Stimulated activated naive CD4-positive, alpha-beta T cell (primary cell): Measurements from ENCODE around the gene CTSW.
"Not testable (repeated sequence)": the region's sequence is repeated elsewhere in the genome, so short reads cannot be mapped to it uniquely, and the experiment has no call there.

ENCODE experiments used
- DNase-seq, 6 experiments: peaks; one replicate each; lab custom pipeline; 2025; lab: John Stamatoyannopoulos, UW

Gene CTSW, protein sequence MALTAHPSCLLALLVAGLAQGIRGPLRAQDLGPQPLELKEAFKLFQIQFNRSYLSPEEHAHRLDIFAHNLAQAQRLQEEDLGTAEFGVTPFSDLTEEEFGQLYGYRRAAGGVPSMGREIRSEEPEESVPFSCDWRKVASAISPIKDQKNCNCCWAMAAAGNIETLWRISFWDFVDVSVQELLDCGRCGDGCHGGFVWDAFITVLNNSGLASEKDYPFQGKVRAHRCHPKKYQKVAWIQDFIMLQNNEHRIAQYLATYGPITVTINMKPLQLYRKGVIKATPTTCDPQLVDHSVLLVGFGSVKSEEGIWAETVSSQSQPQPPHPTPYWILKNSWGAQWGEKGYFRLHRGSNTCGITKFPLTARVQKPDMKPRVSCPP

DNA sequence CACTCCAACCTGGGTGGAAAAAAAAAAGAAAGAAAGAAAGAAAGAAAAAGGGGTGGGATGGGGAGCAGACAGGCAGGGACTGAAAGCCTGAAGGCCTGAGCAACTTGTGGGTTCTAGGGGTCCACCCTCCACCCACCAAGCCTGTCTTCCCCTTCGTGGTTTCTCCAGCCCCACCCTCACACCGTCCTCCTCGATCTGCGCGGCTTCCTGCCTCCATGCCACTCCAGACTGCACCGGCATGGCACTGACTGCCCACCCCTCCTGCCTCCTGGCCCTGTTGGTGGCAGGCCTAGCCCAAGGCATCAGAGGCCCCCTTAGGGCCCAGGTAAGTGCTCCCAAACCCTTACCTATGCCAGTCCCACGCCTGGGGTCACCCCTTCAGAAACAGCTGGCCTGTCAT lies at the start of gene CTSW:
CTSW (plus strand) TSS at position 221 of the 400 bp plus-strand sequence; CDS start at position 239, 18 bp downstream.
- peak in 2 of 6 experiments; percentile 15 to 22 for DNase-seq

DNA sequence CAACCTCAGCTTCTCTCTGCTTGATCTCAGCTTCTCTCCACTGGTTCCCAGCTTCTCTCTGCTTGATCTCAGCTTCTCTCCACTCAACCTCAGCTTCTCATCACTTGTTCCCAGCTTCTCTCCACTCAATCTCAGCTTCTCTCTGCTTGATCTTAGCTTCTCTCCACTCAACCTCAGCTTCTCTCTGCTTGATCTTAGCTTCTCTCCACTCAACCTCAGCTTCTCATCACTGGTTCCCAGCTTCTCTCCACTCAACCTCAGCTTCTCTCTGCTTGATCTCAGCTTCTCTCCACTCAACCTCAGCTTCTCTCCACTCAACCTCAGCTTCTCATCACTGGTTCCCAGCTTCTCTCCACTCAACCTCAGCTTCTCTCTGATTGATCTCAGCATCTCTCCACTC lies 47.4 kb upstream of the CTSW start:
- not testable (repeated sequence) for DNase-seq

DNA sequence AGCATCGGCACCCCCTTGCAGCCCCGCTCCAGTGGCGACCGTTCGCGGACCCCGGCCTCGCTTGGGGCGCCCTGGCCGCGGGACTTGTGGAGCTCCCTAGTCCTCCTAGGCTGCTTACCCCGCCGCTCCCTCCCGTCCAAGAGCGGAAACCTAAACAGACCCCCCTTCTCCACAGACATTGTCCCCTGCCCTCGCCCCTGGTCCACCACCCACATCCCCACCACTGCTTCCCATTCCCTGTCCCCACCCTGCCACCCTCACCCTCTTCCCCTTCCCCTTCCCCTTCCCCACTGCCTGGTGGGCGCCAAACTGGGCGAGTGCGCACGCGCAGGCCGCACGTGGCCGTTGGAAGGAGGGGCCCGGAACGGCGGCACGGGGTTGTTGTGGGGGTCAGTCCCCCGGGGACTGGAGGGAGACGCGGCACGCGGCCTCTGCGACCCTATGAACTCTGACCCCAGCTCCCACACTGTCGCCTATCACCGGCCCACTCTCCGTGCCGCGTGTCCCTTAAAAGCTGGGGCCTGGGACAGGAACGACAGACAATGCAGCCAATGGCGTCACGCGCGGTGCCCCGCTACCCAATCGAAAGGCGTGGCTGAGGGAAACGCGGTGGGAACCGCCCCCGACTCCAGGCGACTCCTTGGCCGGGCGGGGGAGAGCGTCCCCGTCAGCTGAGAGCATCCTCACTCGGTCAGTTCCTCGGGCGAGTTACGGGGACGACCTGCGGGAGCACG lies 46.2 kb upstream of the CTSW start, which contains the start of gene SNX32:
SNX32 (plus strand) TSS at position 667 of the 734 bp plus-strand sequence. CDS start 103 bp downstream, outside the sequence.
- peak; percentile 86 to 93 (median 93) for DNase-seq

DNA sequence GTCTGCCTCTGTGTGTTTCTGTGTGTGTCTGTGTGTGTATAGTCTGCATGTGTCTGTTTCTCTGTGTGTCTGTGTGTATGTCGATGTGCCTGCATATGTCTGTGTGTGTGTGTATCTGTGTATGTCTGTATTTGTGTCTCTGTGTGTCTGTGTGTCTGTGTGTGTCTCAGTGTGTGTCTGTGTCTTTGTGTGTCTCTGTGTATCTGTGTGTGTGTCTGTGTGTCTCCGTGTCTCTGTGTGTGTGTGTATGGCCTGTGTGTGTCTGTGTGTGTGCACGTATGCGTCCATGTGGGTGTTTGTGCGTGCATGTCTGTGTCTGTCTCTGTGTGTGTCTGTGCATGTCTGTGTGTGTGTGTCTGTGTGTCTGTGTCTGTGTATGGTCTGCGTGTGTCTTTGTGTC lies 45.4 kb upstream of the CTSW start:
- DNase-seq, result no peak

- DNase-seq, result no peak
These were observed 37.5 kb upstream of the CTSW start for GRCh38 chr11:65842144-65842543.

GRCh38 chr11:65843811-65844210 lies 35.8 kb upstream of the CTSW start:
- DNase-seq, result no peak

- no peak for DNase-seq
These were observed 35.3 kb upstream of the CTSW start for GRCh38 chr11:65844231-65844872.

DNA sequence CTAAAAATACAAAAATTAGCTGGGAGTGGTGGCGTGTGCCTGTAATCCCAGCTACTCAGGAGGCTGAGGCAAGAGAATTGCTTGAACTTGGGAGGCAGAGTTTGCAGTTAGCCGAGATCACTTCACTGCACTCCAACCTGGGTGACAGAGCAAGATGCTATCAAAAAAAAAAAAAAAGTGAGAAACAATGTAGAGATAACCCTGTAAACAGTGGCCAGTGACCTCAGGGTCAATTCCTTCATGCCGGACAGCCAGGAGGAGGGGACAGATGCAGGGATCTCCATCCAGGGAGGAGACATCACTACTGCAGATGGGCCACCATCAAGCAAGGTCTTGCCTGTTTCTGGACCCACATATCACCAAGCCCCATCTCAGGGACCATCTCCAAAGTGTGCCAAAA lies 31.9 kb upstream of the CTSW start:
- no peak for DNase-seq

GRCh38 chr11:65848693-65849092 lies 30.9 kb upstream of the CTSW start:
- not testable (repeated sequence) for DNase-seq

DNA sequence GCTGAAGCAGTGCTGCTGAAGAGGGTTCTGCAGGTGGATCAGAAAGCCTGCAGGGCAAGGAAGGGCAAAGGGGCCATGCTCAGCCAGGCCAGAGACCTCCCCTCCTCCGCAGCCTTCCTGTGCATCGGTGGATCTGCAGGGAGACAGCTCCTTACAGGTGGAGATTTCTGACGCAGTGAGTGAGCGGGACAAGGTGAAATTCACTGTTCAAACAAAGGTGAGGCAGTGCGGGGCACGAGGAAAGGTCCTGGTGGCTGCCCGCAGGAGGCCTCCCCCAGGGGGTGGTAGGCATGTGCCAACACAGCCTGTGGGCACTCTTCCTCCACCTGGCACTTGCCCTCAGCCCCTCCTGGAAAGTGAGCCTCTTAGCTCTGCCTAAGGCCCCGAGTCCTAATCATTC lies 30.3 kb upstream of the CTSW start:
- no peak for DNase-seq

DNA sequence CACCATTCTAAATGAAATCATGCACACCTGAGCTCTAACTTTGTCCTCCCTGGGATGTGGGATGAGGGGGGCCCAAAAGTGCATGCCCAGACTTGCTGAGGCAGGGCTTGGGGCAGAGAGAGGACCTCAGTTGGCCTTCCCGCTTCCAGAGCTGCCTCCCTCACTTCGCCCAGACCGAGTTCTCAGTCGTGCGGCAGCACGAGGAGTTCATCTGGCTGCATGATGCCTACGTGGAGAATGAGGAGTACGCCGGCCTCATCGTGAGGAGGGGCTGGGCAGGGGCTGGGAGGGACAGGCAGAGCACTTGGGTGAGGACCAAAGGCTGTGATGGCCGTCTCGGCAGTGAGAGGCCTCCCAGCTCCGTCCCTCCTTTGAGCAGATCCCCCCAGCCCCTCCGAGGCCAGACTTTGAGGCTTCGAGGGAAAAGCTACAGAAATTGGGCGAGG lies 29.8 kb upstream of the CTSW start:
- no peak for DNase-seq

- DNase-seq, result no peak
These were observed 29.2 kb upstream of the CTSW start for GRCh38 chr11:65850217-65851082.

GRCh38 chr11:65851083-65851579 lies 28.5 kb upstream of the CTSW start:
- DNase-seq, result no peak

DNA sequence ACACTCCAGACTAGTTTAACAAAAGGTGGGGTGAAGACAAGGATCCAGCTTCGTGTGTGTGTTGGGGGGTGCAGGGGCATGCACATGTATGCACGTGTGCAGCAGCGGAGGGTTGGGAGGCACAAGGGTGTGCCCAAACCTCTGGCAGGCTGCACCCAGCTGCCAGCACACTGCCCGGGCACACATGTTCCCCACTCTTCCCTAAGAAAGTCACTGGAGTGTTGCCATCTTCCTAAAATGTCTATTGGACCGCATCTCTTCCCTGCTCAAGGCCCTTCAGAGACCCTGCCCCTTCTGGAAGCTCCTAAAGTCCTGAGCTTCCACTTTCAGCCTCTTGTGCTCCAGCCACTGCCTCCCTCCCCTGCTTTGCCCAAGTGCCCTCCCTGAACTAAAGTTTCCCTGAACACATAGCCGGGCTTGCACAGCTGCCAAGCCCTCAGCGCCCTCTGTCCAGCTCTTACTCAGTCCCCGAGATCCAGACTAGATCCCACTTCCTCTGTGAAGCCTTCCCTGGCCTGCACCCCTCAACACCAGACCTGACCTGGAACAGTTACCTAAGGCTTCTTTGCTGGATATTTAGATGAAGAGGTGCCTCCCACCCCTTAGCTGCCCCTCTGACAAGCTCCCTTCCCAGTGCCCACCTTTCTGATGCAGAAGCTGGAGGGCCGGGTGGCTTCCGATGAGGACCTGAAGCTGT lies 27.7 kb upstream of the CTSW start:
- no peak for DNase-seq

GRCh38 chr11:65852508-65853245 lies 27.0 kb upstream of the CTSW start:
- no peak for DNase-seq

DNA sequence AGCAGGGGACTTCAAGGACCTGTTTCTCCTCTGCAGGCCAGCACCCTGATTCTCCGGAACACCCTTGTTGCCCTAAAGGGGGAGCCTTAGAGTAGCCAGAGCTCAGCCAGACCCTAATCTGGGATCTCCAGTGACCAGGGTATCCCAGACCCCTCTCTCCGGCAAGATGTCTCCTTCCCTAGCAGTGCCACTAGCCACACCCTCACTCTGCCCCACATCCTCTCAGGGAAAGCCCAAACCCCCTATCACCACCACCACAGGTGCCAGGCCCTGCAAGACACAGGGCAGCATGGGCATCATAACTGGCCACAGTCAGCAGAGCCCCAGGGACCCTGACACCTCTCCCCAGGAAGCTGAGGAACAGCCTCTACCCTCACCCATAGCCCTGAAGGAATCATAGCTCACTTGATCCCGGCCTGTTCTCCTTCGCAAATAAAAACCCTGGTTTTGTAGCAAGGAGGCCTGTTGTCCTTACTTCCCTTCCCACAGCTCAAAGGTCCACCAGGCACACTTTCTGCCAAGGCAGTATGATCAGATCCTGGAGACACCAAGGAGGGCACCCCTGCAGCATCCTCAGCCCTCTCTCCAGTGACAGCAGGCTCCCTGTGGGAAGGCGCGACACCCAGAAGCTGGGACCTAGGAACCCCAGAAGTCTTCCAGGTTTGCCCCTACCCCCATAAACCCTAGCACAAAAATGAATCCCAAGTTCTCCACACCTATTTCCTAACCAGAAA lies 26.2 kb upstream of the CTSW start:
- no peak for DNase-seq

GRCh38 chr11:65854161-65854592 lies 25.5 kb upstream of the CTSW start:
- DNase-seq, result no peak

DNA sequence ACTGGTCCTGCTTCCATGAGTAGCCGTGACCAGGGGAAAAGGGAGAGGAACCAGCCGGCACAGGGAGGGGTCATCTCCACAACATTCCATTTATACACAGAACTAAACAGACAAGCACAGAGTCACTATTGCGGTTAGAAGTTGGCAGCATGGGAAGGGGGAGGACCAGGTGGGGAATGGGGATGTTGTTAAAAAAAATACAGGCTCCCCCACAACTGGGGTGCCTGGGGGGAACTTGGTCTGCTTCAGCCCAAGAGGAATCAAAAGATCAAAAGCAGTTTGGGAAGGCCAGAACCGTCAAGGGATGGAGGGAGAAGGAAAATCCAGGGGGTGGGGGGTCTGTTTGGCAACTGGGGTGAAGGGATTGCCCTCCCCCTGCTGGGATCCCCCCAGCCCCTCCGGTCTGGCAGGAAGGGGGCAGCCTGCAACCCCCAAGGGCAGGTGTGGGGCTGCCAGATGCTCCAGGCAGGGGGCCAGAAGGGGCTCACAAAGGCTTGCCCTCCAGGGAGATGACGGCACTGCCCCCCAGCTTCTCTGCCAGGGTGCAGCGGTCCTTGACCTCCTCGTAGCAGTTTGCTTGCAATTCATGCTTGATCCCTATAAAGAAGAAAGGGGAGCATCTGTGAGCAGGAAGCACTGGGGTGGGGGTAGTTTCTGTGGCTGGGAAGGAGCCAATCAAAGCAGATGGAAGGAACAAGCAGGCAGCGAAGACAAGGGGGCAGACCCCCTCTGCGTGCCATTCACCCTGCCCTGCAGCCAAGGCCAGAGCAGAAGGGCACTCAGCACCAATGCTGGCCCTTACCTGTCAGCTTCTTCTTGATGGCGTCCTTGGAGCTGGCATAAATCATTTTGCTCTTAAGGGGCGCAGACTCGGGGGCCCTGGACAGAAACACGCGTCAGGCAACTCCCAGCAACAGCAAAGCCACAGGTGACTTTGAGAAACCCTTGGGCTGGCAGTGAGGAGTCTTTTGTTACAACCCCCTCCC lies 24.5 kb upstream of the CTSW start:
- no peak for DNase-seq
